Left ventricle myocardium inferior (tissue), 1 donor: ENCODE results near the gene WDFY3. TPM values are rescaled to one million over a fixed set of nuclear protein-coding genes. Genes with fewer than 3 reads are reported as not detected.

ENCODE experiments used
- DNase-seq: peaks from one replicate; pipeline ENCODE4 v3.0.0-alpha.2; 2020
- H3K27ac ChIP-seq: fragments of 200-600 bp; replicated peaks from 2 replicates; pipeline ENCODE4 v1.8.0; 2021
- H3K27me3 ChIP-seq: fragments of 200-600 bp; 2 replicates; pipeline ENCODE4 v1.8.0; 2021; ENCODE audit warnings: low read depth
- H3K36me3 ChIP-seq: fragments of 200-600 bp; 2 replicates; pipeline ENCODE4 v1.8.0; 2021
- H3K4me1 ChIP-seq: fragments of 200-600 bp; 2 replicates; pipeline ENCODE4 v1.8.0; 2021
- H3K4me3 ChIP-seq: fragments of 200-600 bp; 2 replicates; pipeline ENCODE4 v1.8.0; 2021; ENCODE audit warnings: mild to moderate bottlenecking, moderate library complexity
- H3K9me3 ChIP-seq: fragments of 200-600 bp; replicated peaks from 2 replicates; pipeline ENCODE4 v1.8.0; 2021
- CTCF ChIP-seq: fragments of 200-600 bp; IDR thresholded peaks from 2 replicates; pipeline ENCODE4 v1.8.0; 2021; ENCODE audit warnings: antibody characterized with exemption, mild to moderate bottlenecking, borderline replicate concordance
- intact Hi-C: fragments of 100-400 bp; cut with micrococcal nuclease; formaldehyde crosslinking; loops from one replicate; pipeline ENCODE4 v1.11.0; 2022
- total RNA-seq: library from RNA; stranded (reverse); fragmentation: NEBNext Ultra II Directional; extraction: Animal tissue kit (Norgen Biotek cat#: 25700); gene quantifications from one replicate; pipeline ENCODE4 v1.2.1, GENCODE V29; 2021
- donor health status: DM: no; HTN: yes; CAD: no; lungs with severe emphysema.

WDFY3 gene
- total RNA-seq, 1 donor from 2014 or later: 48.7 TPM

DNA sequence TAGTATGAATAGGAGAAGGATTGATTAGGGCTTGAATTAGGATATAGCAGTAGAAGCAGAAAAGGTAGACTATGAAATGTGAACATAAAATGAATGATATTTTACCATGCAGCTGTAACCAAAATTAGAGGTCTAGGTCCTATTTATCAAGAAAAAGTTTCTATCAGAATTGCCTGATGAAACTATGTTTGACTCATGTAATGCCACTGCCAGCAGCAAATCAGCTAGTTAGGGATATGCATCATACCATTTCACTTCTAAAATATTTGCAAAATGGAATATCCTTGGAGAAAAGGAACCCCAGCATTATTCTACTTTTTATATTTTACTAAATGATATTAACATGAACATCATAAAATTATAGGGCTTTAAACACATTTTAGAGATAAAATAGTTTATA lies 188.4 kb downstream of the WDFY3 start:
- intact Hi-C loops: no loop called here
- DNase-seq: no peak
- TF ChIP-seq CTCF: no peak

DNA sequence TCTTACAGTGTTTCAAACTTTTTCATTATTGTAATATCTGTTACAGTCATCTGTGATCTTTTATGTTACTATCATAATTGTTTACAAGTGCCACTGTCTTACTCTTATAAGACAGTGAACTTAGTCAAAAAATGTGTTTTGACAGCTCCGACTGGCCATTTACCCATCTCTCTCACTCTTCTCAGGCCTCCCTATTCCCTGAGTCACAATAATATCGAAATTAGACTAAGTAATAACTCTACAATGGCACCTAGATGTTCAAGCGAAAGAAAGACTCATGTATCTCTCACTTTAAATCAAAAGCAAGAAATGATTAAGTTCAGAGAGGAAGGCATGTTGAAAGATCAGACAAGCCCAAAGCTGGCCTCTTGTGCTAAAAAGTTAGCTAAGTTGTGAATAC lies 199.3 kb downstream of the WDFY3 start:
- H3K27me3 ChIP-seq: no peaks in the 10 kb centered on the region
- peaks cover 48% of the 10 kb centered on the region for H3K36me3 ChIP-seq
- H3K9me3 ChIP-seq: no peaks in the 10 kb centered on the region
- H3K4me1 ChIP-seq: no peaks in the 10 kb centered on the region
- no peak overlapping the region for H3K27ac ChIP-seq
- no peak for DNase-seq
- no peak for TF ChIP-seq CTCF
- H3K4me3 ChIP-seq: no peak overlapping the region
- intact Hi-C loops: no loop called here

More for the DNA sequence above, 188.4 kb downstream of the WDFY3 start:
- H3K36me3 ChIP-seq: peaks cover 96% of the 10 kb centered on the region
- H3K9me3 ChIP-seq: no peaks in the 10 kb centered on the region
- no peak overlapping the region for H3K27ac ChIP-seq
- no peak overlapping the region for H3K4me3 ChIP-seq
- no peaks in the 10 kb centered on the region for H3K27me3 ChIP-seq
- H3K4me1 ChIP-seq: no peaks in the 10 kb centered on the region

DNA sequence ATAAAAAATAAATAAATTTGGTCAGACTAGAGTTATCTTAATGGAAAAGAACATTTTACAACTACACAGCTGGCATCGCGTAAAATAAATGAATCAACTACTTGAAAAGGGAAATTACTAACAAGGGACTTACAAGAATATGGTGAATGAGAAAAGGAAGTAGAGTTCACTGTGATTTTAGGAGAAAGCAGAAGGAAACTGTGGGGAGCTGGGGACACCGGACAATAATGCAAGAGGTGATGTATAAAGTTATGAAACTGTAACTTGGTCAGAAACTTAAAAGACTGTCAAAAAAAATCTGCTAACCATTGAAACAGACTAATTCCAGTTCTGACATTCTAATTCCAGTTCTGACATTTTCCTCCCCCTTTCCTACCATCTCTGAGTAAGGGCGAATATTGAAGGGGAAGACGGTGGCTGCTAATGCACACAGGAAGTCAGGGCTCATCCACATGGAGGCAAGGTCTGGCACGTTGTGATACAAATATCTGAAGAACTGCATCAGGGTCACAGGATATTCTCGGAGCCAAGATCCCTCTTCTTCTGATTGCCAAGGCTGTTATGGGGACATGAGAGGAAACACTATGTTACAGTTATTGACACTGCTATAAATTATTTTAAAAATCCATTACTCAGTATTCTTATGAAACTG lies 213.0 kb downstream of the WDFY3 start:
- peaks cover 24% of the 10 kb centered on the region for H3K4me1 ChIP-seq
- peaks cover 72% of the 10 kb centered on the region for H3K36me3 ChIP-seq
- H3K27ac ChIP-seq: peak overlapping the region; percentile 18
- H3K27me3 ChIP-seq: no peaks in the 10 kb centered on the region
- H3K4me3 ChIP-seq: no peak overlapping the region
- no peak for TF ChIP-seq CTCF
- DNase-seq: no peak
- no peaks in the 10 kb centered on the region for H3K9me3 ChIP-seq
- intact Hi-C loops: no loop called here

DNA sequence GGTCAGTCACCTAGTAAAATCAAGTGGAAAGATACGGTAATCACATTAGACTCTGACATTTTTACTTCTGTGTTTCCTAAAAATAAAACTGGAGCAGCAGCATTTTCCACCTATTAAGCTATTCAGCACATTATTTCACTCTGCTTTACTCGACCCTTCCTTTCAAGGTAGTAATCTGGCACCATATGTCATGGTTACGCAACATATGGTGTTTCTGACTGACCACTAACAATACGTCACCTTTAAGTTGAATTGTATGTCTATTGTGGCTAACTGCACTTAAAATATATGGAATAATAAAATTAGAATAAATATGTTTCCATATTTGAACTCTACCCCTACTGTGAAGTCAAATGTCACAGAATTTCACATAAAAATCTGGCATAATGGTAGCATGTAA lies 214.8 kb downstream of the WDFY3 start:
- no peak for TF ChIP-seq CTCF
- Histone ChIP-seq H3K27ac (no peak overlapping the region), H3K27me3 (no peaks in the 10 kb centered on the region), H3K36me3 (peaks cover 84% of the 10 kb centered on the region), H3K9me3 (no peaks in the 10 kb centered on the region), H3K4me1 (peaks cover 24% of the 10 kb centered on the region), H3K4me3 (no peak overlapping the region)
- no peak for DNase-seq
- intact Hi-C loops: loop anchor here (2.0 kb wide), 1 partner anchor 219 kb away; no protein-coding TSS in a partner anchor

DNA sequence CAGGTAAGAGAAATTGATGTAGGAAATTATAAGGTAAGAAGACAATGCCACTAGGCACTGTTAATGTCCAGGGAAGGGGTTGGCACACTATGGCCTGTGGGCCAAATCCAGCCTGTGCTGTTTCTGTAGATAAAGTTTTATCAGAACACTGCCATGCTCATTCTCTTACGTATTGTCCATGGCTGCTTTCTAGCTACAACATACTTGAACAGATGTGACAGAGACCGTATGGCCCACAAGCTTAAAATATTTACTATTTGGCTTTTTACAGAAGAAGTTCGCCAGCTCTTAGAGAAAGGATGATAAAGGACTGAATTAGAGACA lies 215.6 kb downstream of the WDFY3 start:
- H3K4me3 ChIP-seq: no peak overlapping the region
- intact Hi-C loops: loop anchor here (2.0 kb wide), 1 partner anchor 220 kb away; no protein-coding TSS in a partner anchor
- H3K27me3 ChIP-seq: no peaks in the 10 kb centered on the region
- peaks cover 24% of the 10 kb centered on the region for H3K4me1 ChIP-seq
- H3K27ac ChIP-seq: no peak overlapping the region
- no peak for TF ChIP-seq CTCF
- DNase-seq: no peak
- peaks cover 83% of the 10 kb centered on the region for H3K36me3 ChIP-seq
- H3K9me3 ChIP-seq: no peaks in the 10 kb centered on the region
